CD4-positive, alpha-beta memory T cell (primary cell): ENCODE data around the gene ETV6. TPM values are rescaled to one million over a fixed set of nuclear protein-coding genes. Genes with fewer than 3 reads are reported as not detected.

Experiments
- CTCF ChIA-PET: fragments of 350-600 bp; sonication (Branson Sonifier 250); formaldehyde crosslinking; loops from one replicate; lab custom pipeline; 2021; ENCODE audit warnings: inconsistent platforms; ENCODE audit not compliant: partially characterized antibody; lab: Charles Lee
- POLR2A ChIA-PET: fragments of 350-600 bp; sonication (Branson Sonifier 250); formaldehyde crosslinking; loops from one replicate; lab custom pipeline; 2021; ENCODE audit not compliant: partially characterized antibody; lab: Charles Lee
- DNase-seq, 5 donors: peaks; one replicate each; pipeline versions ENCODE4 v3.0.0 to v3.0.0-alpha.2; 2020 to 2022; ENCODE audit warnings: mixed read lengths in 1 of 5
- H3K27ac ChIP-seq: one replicate; pipeline ENCODE4 v1.7.0; 2013; ENCODE audit warnings: low read depth, low read length
- H3K27me3 ChIP-seq: 2 replicates; pipeline ENCODE4 v1.7.0; 2013; ENCODE audit warnings: mild to moderate bottlenecking, low read length, moderate library complexity; ENCODE audit not compliant: insufficient read depth
- H3K36me3 ChIP-seq: 2 replicates; pipeline ENCODE4 v1.7.0; 2013; ENCODE audit warnings: mild to moderate bottlenecking, low read length, moderate library complexity; ENCODE audit not compliant: insufficient read depth
- H3K4me1 ChIP-seq: 2 replicates; pipeline ENCODE4 v1.7.0; 2013; ENCODE audit warnings: mild to moderate bottlenecking, low read length, moderate library complexity; ENCODE audit not compliant: insufficient read depth
- H3K4me3 ChIP-seq, 2 donors: one replicate each; pipeline ENCODE4 v1.7.0; 2013; ENCODE audit warnings: low read length in 2 of 2, mild to moderate bottlenecking in 1 of 2
- H3K9me3 ChIP-seq, 2 donors: one replicate each; pipeline ENCODE4 v1.7.0; 2013; ENCODE audit warnings: low read length in 2 of 2, control low read depth in 1 of 2; ENCODE audit not compliant: control insufficient read depth in 1 of 2
- H3K27ac Mint-ChIP-seq, 7 donors: one replicate each; pipeline ENCODE4 v1.8.0; 2020 to 2021; ENCODE audit warnings: mixed read lengths in 7 of 7, mild to moderate bottlenecking in 6 of 7, inconsistent platforms in 3 of 7, moderate library complexity in 3 of 7
- H3K27me3 Mint-ChIP-seq, 2 donors: one replicate each; pipeline ENCODE4 v1.8.0; 2020 to 2021; ENCODE audit warnings: mixed read lengths in 2 of 2
- H3K36me3 Mint-ChIP-seq, 2 donors: one replicate each; pipeline ENCODE4 v1.8.0; 2020 to 2021; ENCODE audit warnings: mixed read lengths in 2 of 2, inconsistent platforms in 1 of 2, mild to moderate bottlenecking in 1 of 2
- H3K4me1 Mint-ChIP-seq, 4 donors: one replicate each; pipeline ENCODE4 v1.8.0; 2020 to 2021; ENCODE audit warnings: mixed read lengths in 4 of 4, mild to moderate bottlenecking in 1 of 4
- H3K4me3 Mint-ChIP-seq, 8 donors: one replicate each; pipeline ENCODE4 v1.8.0; 2020 to 2021; ENCODE audit warnings: mixed read lengths in 8 of 8, mild to moderate bottlenecking in 7 of 8, moderate library complexity in 6 of 8, inconsistent platforms in 3 of 8
- H3K9me3 Mint-ChIP-seq, 8 donors: one replicate each; pipeline ENCODE4 v1.8.0; 2020 to 2021; ENCODE audit warnings: mixed read lengths in 8 of 8, mild to moderate bottlenecking in 5 of 8, inconsistent platforms in 3 of 8, moderate library complexity in 1 of 8
- intact Hi-C: fragments of 100-400 bp; cut with micrococcal nuclease; formaldehyde crosslinking; loops from one replicate; pipeline ENCODE4 v1.15.1; 2023
- polyA plus RNA-seq, 2 donors: library from polyadenylated mRNA; unstranded; fragments of 300-500 nt; fragmentation: Illumina TruSeq; gene quantifications; one replicate each; pipeline ENCODE4 v1.2.3, GENCODE V29; 2021
- total RNA-seq, 2 experiments: library from RNA; stranded (reverse); gene quantifications; one replicate each; pipeline ENCODE4 v1.2.3, GENCODE V29; 2021

ETV6 gene
- total and polyA plus RNA-seq, 4 experiments from 2014 or later, result 3.3 to 43.9 (median 25.7) TPM

GRCh38 chr12:11673666-11674461 lies 24.4 kb downstream of the ETV6 start:
- H3K4me3 Mint-ChIP-seq, result peak overlapping the region in 1 of 8 donors; percentile 2

DNA sequence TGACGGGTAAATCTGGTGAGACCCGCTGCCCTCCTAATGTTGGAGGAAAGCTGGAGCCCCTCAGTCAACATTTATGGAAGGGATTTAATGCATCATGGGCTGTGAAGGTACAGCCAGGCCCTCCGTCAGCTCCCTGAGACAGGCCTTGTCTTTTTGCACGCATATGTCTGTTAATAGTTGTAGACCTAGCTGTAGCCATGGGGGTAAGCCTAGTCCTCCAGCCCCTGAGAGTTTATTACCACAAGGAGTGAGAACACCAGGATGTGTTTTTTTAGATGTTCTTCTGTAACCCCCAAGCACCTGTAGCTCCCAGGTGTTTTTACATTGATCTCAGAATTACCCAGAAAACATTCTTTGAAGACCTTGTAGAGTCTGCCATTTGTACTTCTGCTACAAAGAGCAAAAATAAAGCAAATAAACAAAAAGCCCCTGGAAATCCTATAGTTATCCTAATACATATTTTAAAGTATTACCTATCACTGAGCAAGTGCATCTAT lies 25.5 kb downstream of the ETV6 start:
- ChIA-PET CTCF (interaction anchor here (1.1 kb wide), 1 partner anchor 25 kb away, joined by 3 read pairs; no protein-coding TSS in a partner anchor), POLR2A (interaction anchor here (1.1 kb wide), 1 partner anchor 9 kb away, joined by 3 read pairs; no protein-coding TSS in a partner anchor)
- no peaks in the 10 kb centered on the region for H3K27me3 Mint-ChIP-seq
- no peak overlapping the region for H3K4me3 ChIP-seq
- intact Hi-C loops, result no loop called here
- H3K27ac Mint-ChIP-seq, result peak overlapping the region in 4 of 7 donors; percentile 4 to 42 (median 19)
- H3K4me1 Mint-ChIP-seq, result peaks cover 57 to 89% (median 70%) of the 10 kb centered on the region in 4 donors
- peaks cover 14 to 16% of the 10 kb centered on the region in 2 donors for H3K36me3 Mint-ChIP-seq
- H3K27ac ChIP-seq, result no peak overlapping the region
- DNase-seq, result no peak
- H3K36me3 ChIP-seq, result no peaks in the 10 kb centered on the region
- H3K27me3 ChIP-seq, result no peaks in the 10 kb centered on the region
- H3K9me3 ChIP-seq, result no peaks in the 10 kb centered on the region
- H3K9me3 Mint-ChIP-seq, result no peaks in the 10 kb centered on the region
- H3K4me1 ChIP-seq, result peaks cover 56% of the 10 kb centered on the region
- H3K4me3 Mint-ChIP-seq, result no peak overlapping the region

More at GRCh38 chr12:11673666-11674461, 24.4 kb downstream of the ETV6 start:
- peaks cover 58 to 89% (median 72%) of the 10 kb centered on the region in 4 donors for H3K4me1 Mint-ChIP-seq
- Histone ChIP-seq H3K9me3 (no peaks in the 10 kb centered on the region), H3K27me3 (no peaks in the 10 kb centered on the region), H3K27ac (no peak overlapping the region), H3K4me1 (peaks cover 51% of the 10 kb centered on the region), H3K36me3 (no peaks in the 10 kb centered on the region), H3K4me3 (no peak overlapping the region)
- no peaks in the 10 kb centered on the region for H3K9me3 Mint-ChIP-seq
- peaks cover 10 to 15% of the 10 kb centered on the region in 2 donors for H3K36me3 Mint-ChIP-seq
- H3K27ac Mint-ChIP-seq, result peak overlapping the region in 1 of 7 donors; percentile 6
- intact Hi-C loops, result no loop called here
- no peaks in the 10 kb centered on the region for H3K27me3 Mint-ChIP-seq
- no peak for DNase-seq
- ChIA-PET CTCF (no interaction called here), POLR2A (no interaction called here)

DNA sequence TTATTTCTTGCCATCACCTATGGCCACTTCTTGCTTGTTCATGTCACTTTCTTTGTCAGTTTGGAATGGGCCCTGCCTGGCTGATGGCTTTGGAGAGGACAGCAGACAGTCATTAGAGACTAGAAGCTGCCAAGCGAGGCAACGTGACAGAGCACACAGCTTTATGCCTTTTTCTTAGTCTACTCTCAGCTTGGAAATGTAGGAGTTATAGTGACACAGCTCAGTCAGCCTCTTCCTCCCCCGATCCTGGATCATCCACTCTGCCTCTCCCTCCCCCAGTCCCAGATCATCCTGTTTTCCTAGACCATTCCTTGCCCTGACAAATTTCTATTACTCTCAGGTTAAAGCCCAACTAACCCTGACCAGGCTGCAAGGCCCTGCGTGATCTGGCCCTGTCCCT lies 26.6 kb downstream of the ETV6 start:
- ChIA-PET CTCF (no interaction called here), POLR2A (no interaction called here)
- H3K27ac Mint-ChIP-seq, result peak overlapping the region in 5 of 7 donors; percentile 20 to 88 (median 68)
- H3K4me3 Mint-ChIP-seq, result no peak overlapping the region
- no peaks in the 10 kb centered on the region for H3K27me3 Mint-ChIP-seq
- Histone ChIP-seq H3K4me3 (no peak overlapping the region), H3K9me3 (no peaks in the 10 kb centered on the region), H3K27ac (no peak overlapping the region), H3K4me1 (peaks cover 56% of the 10 kb centered on the region), H3K36me3 (no peaks in the 10 kb centered on the region), H3K27me3 (no peaks in the 10 kb centered on the region)
- DNase-seq, result no peak
- peaks cover 12 to 22% of the 10 kb centered on the region in 2 donors for H3K36me3 Mint-ChIP-seq
- intact Hi-C loops, result no loop called here
- H3K4me1 Mint-ChIP-seq, result peaks cover 55 to 89% (median 69%) of the 10 kb centered on the region in 4 donors
- H3K9me3 Mint-ChIP-seq, result no peaks in the 10 kb centered on the region

- Mint-ChIP-seq H3K4me1 (peaks cover 54 to 87% (median 65%) of the 10 kb centered on the region in 4 donors), H3K4me3 (no peak overlapping the region), H3K9me3 (peaks cover 0 to 3% (median 0%) of the 10 kb centered on the region in 8 donors), H3K27ac (peak overlapping the region in 1 of 7 donors; percentile 21), H3K36me3 (peaks cover 12 to 32% of the 10 kb centered on the region in 2 donors), H3K27me3 (no peaks in the 10 kb centered on the region)
- Histone ChIP-seq H3K4me3 (no peak overlapping the region), H3K27me3 (no peaks in the 10 kb centered on the region), H3K27ac (no peak overlapping the region), H3K36me3 (no peaks in the 10 kb centered on the region), H3K4me1 (peaks cover 50% of the 10 kb centered on the region), H3K9me3 (no peaks in the 10 kb centered on the region)
- ChIA-PET CTCF (no interaction called here), POLR2A (no interaction called here)
- intact Hi-C loops, result no loop called here
- no peak for DNase-seq
Measured at GRCh38 chr12:11677093-11677492, 27.6 kb downstream of the ETV6 start.

DNA sequence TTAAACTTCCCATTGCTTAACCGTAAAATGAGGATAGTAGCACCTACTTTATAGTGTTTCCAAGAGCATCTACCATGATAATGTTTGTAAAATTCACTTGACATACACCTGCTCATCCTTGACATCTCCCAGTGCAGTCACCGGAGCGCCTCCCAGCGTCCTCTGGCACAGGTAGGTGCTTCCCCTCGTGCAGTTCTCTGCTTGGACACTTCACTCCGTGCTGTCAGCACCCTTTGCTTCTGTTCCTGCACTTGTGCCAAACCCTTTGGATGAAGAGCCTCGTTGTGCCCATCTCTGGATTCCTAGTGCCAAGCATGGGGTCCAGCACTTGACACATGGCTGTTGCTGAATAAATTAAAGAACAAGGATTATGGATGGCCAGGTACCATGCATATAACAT lies 28.3 kb downstream of the ETV6 start:
- DNase-seq, result no peak
- CTCF ChIA-PET, result no interaction called here
- Mint-ChIP-seq H3K4me1 (peaks cover 52 to 87% (median 64%) of the 10 kb centered on the region in 4 donors), H3K9me3 (peaks cover 0 to 3% (median 0%) of the 10 kb centered on the region in 8 donors), H3K27me3 (no peaks in the 10 kb centered on the region), H3K36me3 (peaks cover 12 to 35% of the 10 kb centered on the region in 2 donors), H3K27ac (peak overlapping the region in 1 of 7 donors; percentile 3), H3K4me3 (no peak overlapping the region)
- H3K4me3 ChIP-seq, result no peak overlapping the region
- no peaks in the 10 kb centered on the region for H3K36me3 ChIP-seq
- H3K4me1 ChIP-seq, result peaks cover 45% of the 10 kb centered on the region
- no peak overlapping the region for H3K27ac ChIP-seq
- POLR2A ChIA-PET, result no interaction called here
- intact Hi-C loops, result no loop called here
- no peaks in the 10 kb centered on the region for H3K9me3 ChIP-seq
- no peaks in the 10 kb centered on the region for H3K27me3 ChIP-seq

DNA sequence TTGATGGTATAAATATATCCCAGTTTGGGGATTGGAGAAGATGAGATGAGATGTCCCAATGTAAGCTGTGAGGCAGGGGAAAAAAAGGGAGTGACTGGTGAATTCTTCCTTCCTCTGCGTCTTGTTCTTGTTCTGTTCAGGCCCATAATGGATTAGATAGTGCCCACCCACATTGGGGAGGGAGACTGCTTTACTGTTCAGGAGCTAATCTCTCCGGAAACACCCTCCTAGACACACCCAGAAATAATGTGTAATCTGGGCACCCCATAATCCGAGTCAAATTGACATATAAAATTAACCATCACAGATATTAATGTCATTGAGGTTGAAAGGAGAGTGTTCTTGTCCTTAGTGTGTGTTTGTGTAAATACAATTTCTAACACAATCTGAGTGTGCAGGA lies 29.3 kb downstream of the ETV6 start:
- Histone ChIP-seq H3K4me1 (peaks cover 40% of the 10 kb centered on the region), H3K9me3 (no peaks in the 10 kb centered on the region), H3K27ac (no peak overlapping the region), H3K36me3 (no peaks in the 10 kb centered on the region), H3K4me3 (no peak overlapping the region), H3K27me3 (no peaks in the 10 kb centered on the region)
- Mint-ChIP-seq H3K9me3 (peaks cover 0 to 3% (median 0%) of the 10 kb centered on the region in 8 donors), H3K27ac (peak overlapping the region in 2 of 7 donors; percentile 42 to 50), H3K4me1 (peaks cover 50 to 87% (median 63%) of the 10 kb centered on the region in 4 donors), H3K27me3 (no peaks in the 10 kb centered on the region), H3K36me3 (peaks cover 12 to 35% of the 10 kb centered on the region in 2 donors), H3K4me3 (no peak overlapping the region)
- CTCF ChIA-PET, result no interaction called here
- no peak for DNase-seq
- POLR2A ChIA-PET, result interaction anchor here (1.0 kb wide), 1 partner anchor 32 kb away, joined by 3 read pairs; no protein-coding TSS in a partner anchor
- intact Hi-C loops, result no loop called here

- H3K27me3 Mint-ChIP-seq, result no peaks in the 10 kb centered on the region
- no peaks in the 10 kb centered on the region for H3K36me3 ChIP-seq
- H3K4me3 Mint-ChIP-seq, result no peak overlapping the region
- POLR2A ChIA-PET, result no interaction called here
- H3K4me1 Mint-ChIP-seq, result peaks cover 50 to 84% (median 58%) of the 10 kb centered on the region in 4 donors
- peaks cover 25% of the 10 kb centered on the region for H3K4me1 ChIP-seq
- no peak overlapping the region for H3K4me3 ChIP-seq
- H3K27me3 ChIP-seq, result no peaks in the 10 kb centered on the region
- no peaks in the 10 kb centered on the region for H3K9me3 ChIP-seq
- H3K9me3 Mint-ChIP-seq, result peaks cover 0 to 3% (median 0%) of the 10 kb centered on the region in 8 donors
- H3K36me3 Mint-ChIP-seq, result peaks cover 12 to 35% of the 10 kb centered on the region in 2 donors
- no peak for DNase-seq
- CTCF ChIA-PET, result no interaction called here
- H3K27ac Mint-ChIP-seq, result no peak overlapping the region
- H3K27ac ChIP-seq, result no peak overlapping the region
- intact Hi-C loops, result no loop called here
Measured at GRCh38 chr12:11681207-11681606, 31.7 kb downstream of the ETV6 start.
